ENCODE results near the gene NLRP10. TPM values are rescaled to one million over a fixed set of nuclear protein-coding genes. Genes with fewer than 3 reads are reported as not detected.

The NLRP10 gene
- total RNA-seq, result not detected in 2 replicates

GRCh38 chr11:7965386-7965785, at the start of gene NLRP10:
NLRP10 (minus strand) TSS chr11:7965447; CDS start chr11:7963495, 1,952 bp downstream.

GRCh38 chr11:7986768-7987559, 21.7 kb upstream of the NLRP10 start, which contains the start of gene EIF3F:
EIF3F (plus strand) TSS chr11:7987337; CDS start chr11:7987353, 16 bp downstream.

GRCh38 chr11:7941608-7942007, 23.6 kb downstream of the NLRP10 start, which contains the start of gene OR10A3:
OR10A3 (minus strand) TSS chr11:7941708; CDS start chr11:7939520, 2,188 bp downstream.

GRCh38 chr11:7931168-7931567, 34.1 kb downstream of the NLRP10 start, which contains the start of gene OR10A6:
OR10A6 (minus strand) TSS chr11:7931268; CDS start chr11:7928662, 2,606 bp downstream.

Other genes with a start within 250 kb of the NLRP10 start
- not detected in 2 replicates for gene OR5P2, start 168.5 kb downstream of the NLRP10 start, total RNA-seq
- not detected in 2 replicates for gene OR5P3, start 134.6 kb downstream of the NLRP10 start, total RNA-seq
- not detected in 2 replicates for gene OR10A6, start 34.2 kb downstream of the NLRP10 start, total RNA-seq
- gene OR10A3, start 23.7 kb downstream of the NLRP10 start, total RNA-seq, result not detected in 2 replicates
- gene EIF3F, start 21.9 kb upstream of the NLRP10 start, total RNA-seq, result 326 and 363 TPM in 2 replicates
- gene TUB, start 115.8 kb upstream of the NLRP10 start, total RNA-seq, result 0.13 and 0.25 TPM in 2 replicates
- not detected in 2 replicates for gene RIC3, start 203.6 kb upstream of the NLRP10 start, total RNA-seq